GM21515 (cell line): ENCODE data around the gene CDKN1B.
"Not testable (repeated sequence)": the region's sequence is repeated elsewhere in the genome, so short reads cannot be mapped to it uniquely, and the experiment has no call there.

Experiments
- ATAC-seq: cut with Tn5 transposase; IDR thresholded peaks from one replicate; pipeline ENCODE4 v1.9.1; 2021; ENCODE audit not compliant: unreplicated experiment

Gene CDKN1B

GRCh38 chr12:12723681-12724420 is 6.7 kb downstream of the CDKN1B start:
- ATAC-seq = no peak

GRCh38 chr12:12724421-12725085 is 7.4 kb downstream of the CDKN1B start:
- peak; percentile 9 for ATAC-seq

GRCh38 chr12:12725086-12725955 is 8.2 kb downstream of the CDKN1B start:
- peak; percentile 53 for ATAC-seq

- no peak for ATAC-seq
These were observed 8.9 kb downstream of the CDKN1B start for GRCh38 chr12:12725956-12726554.

- no peak for ATAC-seq
These were observed 9.5 kb downstream of the CDKN1B start for GRCh38 chr12:12726555-12727093.

GRCh38 chr12:12731178-12731577 is 14.0 kb downstream of the CDKN1B start:
- ATAC-seq = no peak

GRCh38 chr12:12731785-12732184 is 14.6 kb downstream of the CDKN1B start:
- ATAC-seq = no peak

- ATAC-seq = no peak
These were observed 15.9 kb downstream of the CDKN1B start for GRCh38 chr12:12733118-12733517.

GRCh38 chr12:12734054-12734453 is 16.9 kb downstream of the CDKN1B start:
- ATAC-seq = no peak

GRCh38 chr12:12734561-12735071 is 17.4 kb downstream of the CDKN1B start:
- no peak for ATAC-seq

- ATAC-seq = no peak
These were observed 18.1 kb downstream of the CDKN1B start for GRCh38 chr12:12735301-12735700.

- ATAC-seq = peak; percentile 67
These were observed 19.9 kb downstream of the CDKN1B start for GRCh38 chr12:12736759-12737676.

GRCh38 chr12:12738152-12738551 is 21.0 kb downstream of the CDKN1B start:
- ATAC-seq = not testable (repeated sequence)

- ATAC-seq = no peak
These were observed 24.5 kb downstream of the CDKN1B start for GRCh38 chr12:12741660-12742059.

GRCh38 chr12:12744546-12745305 is 27.6 kb downstream of the CDKN1B start:
- ATAC-seq = no peak

GRCh38 chr12:12745576-12746211 is 28.5 kb downstream of the CDKN1B start:
- ATAC-seq = no peak

- no peak for ATAC-seq
These were observed 30.1 kb downstream of the CDKN1B start for GRCh38 chr12:12747278-12747677.

GRCh38 chr12:12748044-12748443 is 30.9 kb downstream of the CDKN1B start:
- no peak for ATAC-seq
